GM18858 (cell line): ENCODE measurements around the gene TNNI3K.

Source experiments
- ATAC-seq: cut with Tn5 transposase; IDR thresholded peaks from one replicate; pipeline ENCODE4 v1.9.1; 2021; ENCODE audit not compliant: unreplicated experiment

The TNNI3K gene

DNA sequence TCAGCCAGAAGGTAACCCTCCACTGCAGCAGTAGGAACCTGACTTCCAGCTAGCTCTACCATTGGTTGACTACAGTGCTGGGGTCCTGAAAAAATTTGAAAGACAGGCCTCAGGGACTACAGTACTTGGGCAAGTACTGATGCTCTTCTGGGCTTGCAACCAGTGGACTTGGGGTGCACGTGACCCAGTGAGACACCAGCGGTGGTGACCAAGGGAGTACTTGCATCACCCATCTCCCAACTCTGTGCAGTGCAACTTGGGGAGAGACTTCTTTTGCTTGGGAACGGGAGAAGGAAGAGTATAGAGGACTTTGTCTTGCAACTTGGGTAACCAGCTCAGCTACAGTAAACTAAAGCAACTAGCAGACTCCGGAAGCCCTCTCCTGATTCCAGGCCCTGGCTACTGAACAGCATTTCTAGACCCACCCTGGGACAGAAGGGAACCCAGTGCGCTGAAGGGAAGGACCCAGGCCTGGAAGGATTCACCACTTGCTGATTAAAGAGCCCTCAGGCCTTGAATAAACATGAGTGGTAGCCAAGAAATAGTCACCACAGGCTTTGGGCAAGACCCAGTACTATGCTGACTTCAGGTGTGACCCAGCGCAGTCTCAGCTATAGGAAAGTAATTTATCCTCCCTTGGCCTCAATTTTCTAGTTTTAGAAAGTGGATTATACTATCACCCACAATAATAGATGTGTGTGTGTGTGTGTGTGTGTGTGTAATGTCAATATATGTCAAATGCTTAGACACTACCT lies 45.6 kb downstream of the TNNI3K start:
- no peak for ATAC-seq

DNA sequence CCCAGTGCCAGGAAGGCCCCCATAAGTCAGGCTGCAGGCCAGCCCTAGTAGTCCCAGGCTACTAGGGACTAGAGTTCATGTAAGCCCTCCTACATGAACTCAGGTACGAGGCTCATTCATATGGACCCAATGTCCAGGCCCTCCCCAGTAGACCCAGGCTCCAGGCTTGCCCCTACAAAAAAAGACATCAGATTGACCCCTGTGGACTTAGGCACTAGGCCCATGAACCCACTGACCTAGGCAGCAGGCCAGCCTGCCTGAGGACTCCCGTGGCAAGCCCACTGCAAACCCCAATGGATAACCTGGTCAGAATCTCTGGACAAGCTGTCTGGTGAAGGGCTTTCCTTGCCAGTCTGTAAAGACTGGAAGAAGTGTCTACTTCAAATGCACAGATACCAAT lies 51.2 kb downstream of the TNNI3K start:
- no peak for ATAC-seq

DNA sequence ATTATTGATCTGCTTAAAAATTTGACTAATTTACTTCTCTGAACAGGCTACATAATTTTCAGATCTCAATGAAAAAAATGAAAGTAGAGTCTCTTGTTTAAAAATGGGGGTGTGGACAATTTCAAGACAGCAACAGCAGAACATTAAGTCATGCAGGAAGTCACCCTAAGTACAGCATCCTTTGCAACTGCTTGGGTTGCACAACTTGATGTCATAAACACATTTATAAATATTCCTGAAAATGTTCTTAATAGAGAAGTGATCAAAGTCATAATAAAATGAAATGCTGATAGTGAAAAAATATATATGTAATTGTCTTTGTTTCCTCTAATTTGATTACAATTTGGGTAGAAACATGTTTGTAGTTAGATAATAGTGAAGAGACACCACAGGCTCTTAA lies 79.3 kb downstream of the TNNI3K start:
- no peak for ATAC-seq

DNA sequence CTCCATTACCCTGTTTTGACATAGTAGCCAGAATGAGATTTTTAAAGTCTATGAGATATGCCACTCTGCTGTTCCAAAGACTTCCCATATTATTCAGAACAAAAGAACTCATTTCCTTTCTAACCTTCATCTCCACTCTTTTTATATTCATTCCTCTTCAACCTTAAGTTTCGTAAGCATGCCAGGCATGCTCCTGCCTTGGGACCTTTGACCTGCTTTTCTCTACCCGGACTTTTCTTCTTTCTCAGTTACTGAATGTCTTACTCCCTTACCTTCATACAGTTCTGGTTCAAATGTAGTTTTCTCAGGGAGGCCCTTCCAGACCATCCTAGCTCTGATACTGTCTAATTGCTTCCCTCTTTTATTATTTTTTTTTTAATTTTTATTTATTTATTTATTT lies 81.1 kb downstream of the TNNI3K start:
- ATAC-seq, result no peak

DNA sequence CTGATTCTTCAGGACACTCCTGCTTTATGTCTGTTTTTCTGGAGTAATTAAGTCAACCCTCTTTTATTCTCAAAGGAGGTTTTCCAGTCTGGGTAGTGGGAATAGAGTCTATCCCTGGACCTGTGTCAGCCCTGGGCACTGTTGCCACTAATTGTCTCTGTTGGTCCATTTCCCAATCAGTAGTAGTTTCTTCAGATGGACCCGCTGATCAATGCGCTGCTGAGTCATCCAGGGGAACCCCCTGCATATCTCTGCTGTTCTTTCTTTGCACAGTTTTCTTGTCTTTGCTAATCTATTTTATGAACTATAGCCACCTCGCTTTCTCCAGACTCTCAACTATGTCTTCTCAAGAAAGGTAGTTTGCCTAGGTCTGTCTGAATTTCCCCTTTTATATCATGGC lies 82.5 kb downstream of the TNNI3K start:
- ATAC-seq, result no peak

GRCh38 chr1:74323937-74324473 lies 88.8 kb downstream of the TNNI3K start:
- ATAC-seq, result no peak

GRCh38 chr1:74324684-74325448 lies 89.7 kb downstream of the TNNI3K start:
- ATAC-seq, result no peak

DNA sequence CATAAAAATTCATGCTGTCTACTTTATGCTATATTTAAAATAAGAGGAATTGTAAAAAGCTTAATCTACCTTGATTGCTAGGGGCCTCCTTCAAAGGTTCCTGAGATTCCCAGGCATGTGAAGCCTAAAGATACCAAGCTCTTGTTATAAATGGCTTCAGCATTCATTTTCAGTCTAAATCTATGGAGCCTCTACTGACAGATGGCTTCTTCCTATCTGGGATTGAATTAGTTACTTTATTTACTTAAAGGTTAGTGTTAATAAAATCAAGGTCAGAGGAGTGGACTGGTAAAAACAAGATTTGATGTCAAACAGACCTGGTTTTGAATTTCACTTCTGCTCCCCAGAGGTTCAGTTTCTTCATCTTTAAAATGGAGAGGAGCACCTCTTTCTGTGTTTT lies 93.7 kb downstream of the TNNI3K start:
- no peak for ATAC-seq

GRCh38 chr1:74333244-74333643 lies 98.1 kb downstream of the TNNI3K start:
- ATAC-seq, result no peak

- ATAC-seq, result no peak
These were observed 99.0 kb downstream of the TNNI3K start for GRCh38 chr1:74334147-74334546.

DNA sequence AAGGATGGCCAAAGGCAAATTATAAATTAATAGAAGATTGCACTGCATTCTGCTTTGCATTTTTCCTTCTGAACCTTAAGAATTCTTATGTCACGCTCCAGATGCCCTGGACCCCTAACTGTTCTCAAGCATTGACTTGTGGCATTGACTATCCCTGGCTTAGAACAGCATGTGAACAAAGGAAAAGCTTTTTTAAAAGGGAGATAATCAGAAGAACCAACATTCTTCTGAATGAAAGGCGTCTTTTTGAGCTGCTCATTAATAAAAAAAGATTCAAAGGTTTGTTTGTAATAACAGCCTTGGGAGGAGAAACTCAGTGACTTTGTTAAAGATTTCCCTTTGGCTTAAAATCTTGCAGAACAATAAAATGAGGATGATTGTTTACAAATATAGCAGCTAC lies 105.5 kb downstream of the TNNI3K start:
- no peak for ATAC-seq

DNA sequence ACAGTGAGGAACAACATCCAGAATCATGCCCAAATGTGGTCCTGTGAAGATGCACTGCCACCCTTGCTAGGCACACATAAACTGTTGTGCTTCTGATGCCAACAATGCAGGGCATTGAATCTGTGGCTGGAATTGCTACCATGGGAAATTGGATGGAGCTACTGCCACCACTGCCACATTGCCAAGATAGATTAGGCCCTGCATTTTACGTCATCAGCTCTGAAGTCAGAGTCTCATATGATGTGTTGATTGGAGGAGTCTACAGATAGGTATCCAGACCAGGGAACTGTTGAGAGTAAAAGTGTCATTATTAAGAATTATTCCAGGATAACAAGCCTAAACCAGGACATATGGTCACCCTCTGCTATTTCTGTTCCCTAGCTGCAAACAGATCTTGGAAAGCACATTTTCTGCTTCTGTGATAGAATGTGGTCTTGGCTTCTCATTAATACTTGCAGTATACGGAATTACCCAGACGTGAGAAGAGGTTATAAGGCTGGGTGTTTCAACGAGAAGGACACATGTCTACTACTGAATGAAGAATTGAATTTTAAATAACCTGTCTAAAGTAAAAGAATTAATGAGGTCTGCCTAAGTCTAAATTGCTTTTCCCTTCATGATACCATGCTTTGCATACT lies 106.6 kb downstream of the TNNI3K start:
- ATAC-seq, result no peak

- ATAC-seq, result no peak
These were observed 108.0 kb downstream of the TNNI3K start for GRCh38 chr1:74343216-74343615.

DNA sequence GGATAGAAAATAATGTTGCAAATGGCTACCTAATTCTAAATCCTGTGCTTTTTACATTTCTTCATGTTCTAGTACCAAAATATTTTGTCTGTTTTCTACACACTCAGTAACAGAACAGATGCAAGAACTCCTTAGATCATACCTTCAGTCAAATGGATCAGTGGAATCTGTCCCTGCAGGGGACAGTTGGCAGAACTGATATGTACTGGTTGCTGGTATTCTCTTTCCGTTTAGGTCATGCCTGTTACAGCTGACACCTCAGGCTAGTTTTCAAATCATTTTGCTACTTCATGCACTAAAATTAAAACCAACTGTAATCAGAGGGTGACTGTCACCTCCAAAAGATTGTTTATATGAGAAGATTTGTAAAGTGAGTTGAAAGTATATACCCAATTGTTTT lies 109.2 kb downstream of the TNNI3K start:
- no peak for ATAC-seq

GRCh38 chr1:74356493-74356892 lies 121.3 kb downstream of the TNNI3K start:
- ATAC-seq, result no peak

DNA sequence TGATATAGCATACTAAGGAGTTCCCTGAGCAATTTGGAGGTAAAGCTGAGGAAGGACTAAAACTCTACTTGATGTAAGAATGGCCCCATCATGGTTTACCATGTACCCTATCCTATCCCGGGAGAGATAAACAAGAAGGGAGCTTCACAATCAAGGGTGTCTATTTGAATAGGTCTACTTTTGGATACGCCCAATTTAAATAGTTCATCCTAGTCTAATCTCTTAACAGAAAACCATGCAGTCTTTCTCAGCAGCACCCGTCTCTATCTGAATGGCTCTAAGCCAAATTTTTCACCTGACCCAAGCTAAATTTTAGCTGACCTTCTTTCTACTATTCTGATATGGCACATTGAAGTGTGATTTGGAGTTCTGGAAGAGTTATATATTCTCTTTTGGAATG lies 122.0 kb downstream of the TNNI3K start:
- no peak for ATAC-seq

DNA sequence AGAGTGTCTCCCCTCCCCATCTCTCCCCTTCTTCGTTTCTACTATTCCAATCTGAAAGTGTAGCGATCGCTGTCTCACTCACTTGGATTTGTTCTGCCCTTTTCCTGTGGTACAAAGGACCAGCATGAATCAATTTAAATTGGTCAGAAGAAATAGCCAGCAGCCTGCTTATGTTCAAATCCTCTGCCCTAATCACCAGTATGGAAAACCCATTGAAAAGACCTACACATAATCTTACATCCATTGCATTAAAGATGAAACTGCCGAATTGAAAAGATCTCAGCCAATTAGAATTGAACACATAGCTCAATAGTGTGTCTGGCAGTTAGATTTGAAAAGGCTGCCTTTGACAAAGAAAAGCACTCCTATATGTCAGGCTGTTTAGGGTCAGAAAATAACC lies 122.6 kb downstream of the TNNI3K start:
- ATAC-seq, result no peak

- no peak for ATAC-seq
These were observed 127.5 kb downstream of the TNNI3K start for GRCh38 chr1:74362691-74363090.

DNA sequence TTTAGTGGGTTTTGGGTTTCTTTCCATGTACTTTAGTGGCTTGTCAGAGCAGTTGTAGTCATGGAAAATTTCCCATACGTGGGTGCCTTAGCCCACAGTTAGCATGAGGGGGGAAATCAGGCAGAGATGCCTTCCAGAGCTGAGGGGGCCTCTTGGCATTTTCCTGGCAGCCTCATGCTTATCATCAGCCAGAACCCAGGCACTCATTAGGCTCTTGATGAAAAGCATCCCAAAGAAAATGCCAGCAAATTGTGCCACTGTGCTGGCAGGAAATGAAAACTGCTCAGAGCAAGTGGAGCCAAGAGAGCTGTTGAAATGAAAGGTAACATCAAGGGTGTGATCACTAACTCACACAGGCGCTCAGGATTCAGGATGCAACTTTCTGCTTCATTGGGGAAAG lies 128.0 kb downstream of the TNNI3K start:
- ATAC-seq, result no peak

DNA sequence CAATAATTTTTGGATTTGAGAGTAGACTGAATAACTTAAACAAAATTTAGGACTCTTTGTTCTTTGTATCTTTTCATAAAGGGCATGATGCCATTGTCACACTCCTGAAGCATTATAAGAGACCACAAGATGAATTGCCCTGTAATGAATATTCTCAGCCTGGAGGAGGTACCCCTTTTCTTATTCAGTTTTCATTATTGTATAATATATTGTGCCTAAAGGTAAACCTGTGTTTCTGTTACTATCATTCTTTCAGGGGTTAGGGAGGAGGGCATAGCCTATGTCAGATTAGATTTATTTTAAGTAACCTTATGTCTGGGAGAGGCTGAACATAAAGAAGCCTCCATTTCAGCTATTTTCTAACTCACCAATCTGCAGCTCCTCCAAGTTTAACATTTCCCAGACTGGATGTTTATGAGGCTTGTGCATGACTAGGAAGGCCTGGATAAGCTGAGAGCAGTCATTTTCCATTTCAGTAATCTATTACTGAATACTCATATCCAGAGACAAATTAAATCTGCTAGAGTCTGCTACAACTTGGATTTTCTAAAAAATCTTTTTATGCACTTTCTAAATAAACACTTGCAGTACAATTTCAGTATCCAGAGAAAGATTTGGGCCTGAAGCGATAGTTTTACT lies 132.1 kb downstream of the TNNI3K start:
- no peak for ATAC-seq

DNA sequence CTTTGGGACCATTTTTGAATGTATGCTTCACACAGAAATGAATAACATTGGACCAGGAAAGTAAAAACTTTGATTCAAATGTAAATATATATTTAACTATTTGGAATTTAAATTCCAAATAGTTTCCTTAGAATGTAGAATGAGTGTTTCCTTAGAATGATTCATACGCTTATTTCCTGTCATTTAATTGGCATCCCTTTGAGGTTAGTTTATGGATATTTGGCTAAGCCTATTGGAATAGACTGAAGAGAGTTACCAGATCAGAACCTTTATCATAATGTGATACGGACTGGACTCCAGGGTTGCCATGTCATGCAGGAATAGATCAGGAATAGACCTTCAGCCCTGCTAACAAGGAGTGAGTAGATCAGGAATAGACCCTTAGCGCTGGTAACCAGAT lies 133.1 kb downstream of the TNNI3K start:
- no peak for ATAC-seq
